GM18951 (cell line): ENCODE results near the gene DYNC2I2.
"Not testable (repeated sequence)": the region's sequence is repeated elsewhere in the genome, so short reads cannot be mapped to it uniquely, and the experiment has no call there.

Experiments used
- POLR2A ChIP-seq: IDR thresholded peaks from 4 replicates; pipeline ENCODE4 v1.6.1; 2011; ENCODE audit warnings: mild to moderate bottlenecking; ENCODE audit not compliant: insufficient read length, insufficient read depth; ENCODE audit errors: extremely low read depth
- in situ Hi-C: fragments of 300-500 bp; cut with MboI; formaldehyde crosslinking; loops from one replicate; pipeline ENCODE4 v1.12.0; 2022; ENCODE audit warnings: low sequenced_read_pairs, mixed read lengths, inconsistent platforms; ENCODE audit not compliant: unreplicated experiment

Gene DYNC2I2

GRCh38 chr9:128593039-128593438 is 63.6 kb downstream of the DYNC2I2 start:
- in situ Hi-C loops, result no loop called here
- no peak for TF ChIP-seq POLR2A

GRCh38 chr9:128588581-128589233 is 67.9 kb downstream of the DYNC2I2 start:
- in situ Hi-C loops, result no loop called here
- TF ChIP-seq POLR2A, result no peak

- in situ Hi-C loops, result no loop called here
- no peak for TF ChIP-seq POLR2A
Measured at GRCh38 chr9:128587453-128587852, 69.2 kb downstream of the DYNC2I2 start.

- in situ Hi-C loops, result not testable (repeated sequence)
Measured at GRCh38 chr9:128586934-128587333, 69.7 kb downstream of the DYNC2I2 start.

- in situ Hi-C loops, result not testable (repeated sequence)
Measured at GRCh38 chr9:128585155-128585554, 71.5 kb downstream of the DYNC2I2 start.
